ENCODE measurements around the gene VAMP2. TPM values are rescaled to one million over a fixed set of nuclear protein-coding genes. Genes with fewer than 3 reads are reported as not detected.

VAMP2 gene
- total RNA-seq, 2 experiments from 2014 or later: 26.3 to 26.6 TPM

- POLR2A ChIA-PET: interaction anchor here (0.8 to 2.4 kb wide), 7 partner anchors 12 to 36 kb away, joined by 3 to 11 read pairs (median 6); partner anchors contain the start of gene HES7
- CTCF ChIA-PET: interaction anchor here (1.0 to 3.3 kb wide), 8 partner anchors 11 to 72 kb away, joined by 3 to 17 read pairs (median 4); no protein-coding TSS in a partner anchor
Observed at GRCh38 chr17:8151641-8152111, 11.1 kb downstream of the VAMP2 start.

GRCh38 chr17:8151120-8151640 is 11.6 kb downstream of the VAMP2 start:
- CTCF ChIA-PET: interaction anchor here (1.0 to 2.8 kb wide), 7 partner anchors 10 to 77 kb away, joined by 3 to 16 read pairs (median 3); no protein-coding TSS in a partner anchor
- POLR2A ChIA-PET: interaction anchor here (0.8 to 1.7 kb wide), 4 partner anchors 12 to 32 kb away, joined by 4 to 9 read pairs (median 5); no protein-coding TSS in a partner anchor

DNA sequence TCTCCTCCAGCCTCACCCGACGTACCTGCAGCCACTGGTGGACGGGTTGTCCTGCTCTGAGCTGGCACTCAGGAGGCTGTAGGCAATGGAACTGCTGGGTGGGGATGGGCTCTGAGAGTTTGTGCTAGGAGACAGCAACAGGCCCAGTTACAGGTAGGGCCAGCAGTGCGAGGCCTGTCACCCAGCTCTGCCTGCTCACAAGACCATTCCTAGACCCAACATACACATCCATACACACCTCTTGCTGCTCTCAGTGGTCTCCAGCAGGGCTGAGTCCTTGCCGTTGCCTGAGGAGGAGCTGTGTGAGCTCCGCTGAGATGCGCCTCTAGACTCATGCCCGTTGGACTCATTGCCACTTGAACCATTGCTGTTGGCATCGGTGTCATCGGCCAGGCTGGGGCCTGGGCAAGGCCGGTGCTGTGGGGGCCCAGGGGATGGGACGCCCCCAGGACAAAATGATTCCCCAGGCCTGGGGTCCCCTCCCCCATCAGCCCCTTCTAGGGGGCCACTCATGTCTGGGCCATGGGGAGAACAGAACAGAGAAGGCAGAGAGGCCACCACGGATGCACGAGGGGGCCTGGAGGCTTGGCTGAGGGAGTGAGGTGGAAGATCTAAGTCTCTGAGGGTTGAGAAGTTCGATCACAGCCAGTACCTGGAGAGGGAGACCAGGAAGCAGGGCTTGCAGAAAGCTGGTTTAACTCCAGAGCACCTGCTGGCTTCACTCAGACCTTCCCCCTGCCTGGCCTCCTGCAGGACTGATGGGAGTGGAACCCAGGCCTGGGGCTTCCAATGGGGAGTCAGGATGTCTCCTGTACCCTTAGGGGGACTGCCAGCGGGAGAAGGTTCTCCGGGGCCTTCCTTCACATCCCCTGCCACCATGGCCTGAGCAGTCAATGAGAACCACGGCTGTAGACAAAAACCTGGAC is 12.3 kb downstream of the VAMP2 start:
- CTCF ChIA-PET: interaction anchor here (0.7 to 2.8 kb wide), 9 partner anchors 9 to 76 kb away, joined by 3 to 16 read pairs (median 3); no protein-coding TSS in a partner anchor
- POLR2A ChIA-PET: interaction anchor here (0.8 to 1.7 kb wide), 4 partner anchors 11 to 31 kb away, joined by 4 to 9 read pairs (median 5); no protein-coding TSS in a partner anchor

GRCh38 chr17:8149419-8150193 is 13.1 kb downstream of the VAMP2 start:
- CTCF ChIA-PET: interaction anchor here (0.7 to 2.8 kb wide), 5 partner anchors 9 to 37 kb away, joined by 3 to 16 read pairs (median 4); no protein-coding TSS in a partner anchor
- POLR2A ChIA-PET: no interaction called here

DNA sequence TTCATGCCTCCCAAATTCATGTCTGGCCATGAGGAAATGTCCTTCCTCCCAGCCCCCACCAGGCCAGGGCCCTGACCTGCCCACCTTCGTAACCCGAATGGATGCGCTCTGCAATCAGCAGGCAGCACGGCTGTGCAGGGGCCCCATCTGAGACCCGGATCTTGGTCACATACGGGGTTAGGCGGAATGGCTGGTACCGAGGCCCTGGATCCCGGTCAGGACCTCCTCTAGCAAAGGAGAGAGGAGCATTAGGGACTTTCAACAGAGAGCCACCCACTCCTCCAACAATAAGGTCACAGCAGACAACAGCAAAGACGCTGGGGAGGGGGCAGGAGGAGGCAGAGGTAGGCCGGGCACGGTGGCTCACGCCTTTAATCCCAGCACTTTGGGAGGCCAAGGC is 14.2 kb downstream of the VAMP2 start:
- ChIA-PET POLR2A (interaction anchor here (1.0 kb wide), 1 partner anchor 9 kb away, joined by 4 read pairs; no protein-coding TSS in a partner anchor), CTCF (interaction anchor here (1.6 kb wide), 2 partner anchors 10 to 12 kb away, joined by 4 read pairs; no protein-coding TSS in a partner anchor)

GRCh38 chr17:8147805-8148404 is 14.8 kb downstream of the VAMP2 start:
- ChIA-PET CTCF (interaction anchor here (1.6 kb wide), 2 partner anchors 9 to 13 kb away, joined by 4 read pairs; no protein-coding TSS in a partner anchor), POLR2A (interaction anchor here (1.0 kb wide), 1 partner anchor 8 kb away, joined by 4 read pairs; no protein-coding TSS in a partner anchor)

GRCh38 chr17:8147141-8147804 is 15.5 kb downstream of the VAMP2 start:
- CTCF ChIA-PET: interaction anchor here (1.6 kb wide), 1 partner anchor 8 kb away, joined by 4 read pairs; no protein-coding TSS in a partner anchor
- POLR2A ChIA-PET: no interaction called here

- CTCF ChIA-PET: interaction anchor here (1.5 kb wide), 1 partner anchor 12 kb away, joined by 3 read pairs; no protein-coding TSS in a partner anchor
- POLR2A ChIA-PET: no interaction called here
Observed at GRCh38 chr17:8146381-8147140, 16.2 kb downstream of the VAMP2 start.

DNA sequence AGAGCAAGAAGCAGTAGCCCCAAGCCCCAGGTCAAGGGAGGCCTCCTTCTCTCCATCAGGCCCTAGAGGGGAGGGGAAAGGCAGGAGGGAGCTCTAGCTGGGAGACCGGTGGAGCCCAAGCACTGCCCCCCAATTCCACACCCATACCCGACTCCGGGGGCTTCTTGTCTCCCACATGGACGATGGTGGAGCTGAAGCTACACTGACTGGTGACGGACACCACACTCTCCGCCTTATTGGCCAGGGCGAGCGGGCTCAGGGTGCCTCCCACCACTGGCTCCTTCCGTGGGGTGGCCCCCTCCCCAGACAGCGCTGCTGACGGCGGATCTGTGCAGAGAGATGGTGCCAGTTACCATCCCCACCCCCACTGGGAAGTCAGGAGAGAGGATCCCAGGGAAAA is 16.9 kb downstream of the VAMP2 start:
- POLR2A ChIA-PET: interaction anchor here (0.7 kb wide), 1 partner anchor 8 kb away, joined by 3 read pairs; no protein-coding TSS in a partner anchor
- CTCF ChIA-PET: interaction anchor here (0.6 to 1.5 kb wide), 2 partner anchors 12 to 43 kb away, joined by 3 read pairs; no protein-coding TSS in a partner anchor

GRCh38 chr17:8144401-8145231 is 18.1 kb downstream of the VAMP2 start:
- ChIA-PET CTCF (interaction anchor here (0.8 to 1.5 kb wide), 3 partner anchors 12 to 222 kb away, joined by 3 to 4 read pairs (median 4); no protein-coding TSS in a partner anchor), POLR2A (no interaction called here)

DNA sequence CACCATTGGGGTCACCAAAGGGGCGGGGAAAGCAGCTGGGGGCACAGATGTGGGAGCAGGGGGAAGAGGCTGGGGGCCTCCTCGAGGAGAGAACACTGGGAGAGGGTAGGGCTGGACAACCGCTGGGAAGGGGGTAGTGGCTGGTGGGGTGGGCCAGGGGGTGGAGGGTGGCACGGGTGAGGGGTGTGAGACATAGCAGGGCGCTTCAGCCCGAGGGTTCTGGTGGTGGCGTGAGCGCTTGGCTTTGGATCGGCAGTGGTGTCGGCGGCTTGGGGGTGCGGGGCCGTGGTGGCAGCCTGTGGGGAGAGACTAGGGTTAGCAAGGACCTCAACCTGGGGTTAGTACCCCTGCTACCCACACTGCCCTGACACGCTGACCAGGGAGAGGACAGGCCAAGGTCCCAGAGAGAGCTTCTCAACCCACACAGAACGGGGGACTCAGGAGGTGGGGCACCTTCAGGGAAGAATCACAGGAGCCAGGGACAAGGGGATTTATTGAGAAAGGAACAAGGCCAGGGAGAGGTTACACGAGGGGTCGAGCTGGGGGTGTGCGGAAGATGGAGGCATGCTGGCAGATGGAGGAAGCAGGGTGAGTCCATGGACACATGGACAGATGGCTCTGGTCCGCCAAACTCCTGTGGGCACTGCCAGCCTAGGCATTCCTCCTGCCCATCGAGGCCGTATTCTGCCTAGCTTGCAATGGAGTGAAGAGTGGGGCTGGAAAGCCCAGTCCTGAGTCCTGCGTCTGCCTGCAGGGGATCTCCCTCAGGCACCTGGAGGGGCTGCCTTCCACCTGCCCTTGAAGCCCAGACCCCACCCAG is 19.0 kb downstream of the VAMP2 start:
- ChIA-PET POLR2A (no interaction called here), CTCF (interaction anchor here (1.2 kb wide), 1 partner anchor 12 kb away, joined by 4 read pairs; no protein-coding TSS in a partner anchor)

GRCh38 chr17:8142887-8143580 is 19.7 kb downstream of the VAMP2 start:
- CTCF ChIA-PET: interaction anchor here (0.6 to 1.2 kb wide), 2 partner anchors 11 kb away, joined by 3 to 4 read pairs; no protein-coding TSS in a partner anchor
- POLR2A ChIA-PET: no interaction called here

DNA sequence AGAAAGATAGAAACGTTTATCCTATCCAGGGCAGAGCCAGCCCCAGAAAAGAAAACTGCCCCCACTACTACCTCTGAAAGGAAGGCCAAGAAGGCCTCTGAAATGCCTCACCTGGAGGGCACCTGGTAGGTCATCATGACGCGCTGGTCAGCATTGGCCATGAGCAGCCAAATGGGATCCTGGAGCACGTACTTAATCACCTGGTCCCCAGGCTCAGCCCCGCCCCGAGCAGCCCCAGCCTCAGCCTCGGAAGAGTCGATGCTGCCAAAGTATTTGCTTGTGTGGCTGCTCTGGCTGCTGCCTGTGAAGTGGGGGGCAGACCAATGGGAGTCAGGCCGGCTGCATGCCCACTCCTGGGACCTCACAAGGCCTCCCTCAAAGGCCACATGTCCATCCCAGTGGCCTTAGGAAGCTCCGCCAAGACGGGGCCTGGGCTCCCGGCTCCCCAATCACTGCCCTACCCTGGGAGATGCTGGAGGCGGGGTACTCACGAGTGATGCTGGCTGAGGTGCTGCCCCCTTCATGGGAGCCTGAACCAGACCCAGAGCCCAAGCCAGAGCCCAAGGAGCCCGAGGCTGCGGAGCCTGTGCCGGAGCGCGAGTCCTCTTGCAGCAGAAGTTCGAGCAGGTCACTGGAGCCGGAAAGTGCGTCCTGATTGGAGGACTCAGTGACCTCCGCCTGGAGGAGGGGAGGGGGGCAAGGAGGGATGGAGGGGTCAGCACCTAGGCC is 20.4 kb downstream of the VAMP2 start:
- POLR2A ChIA-PET: no interaction called here
- CTCF ChIA-PET: no interaction called here

GRCh38 chr17:8141741-8142140 is 21.0 kb downstream of the VAMP2 start:
- POLR2A ChIA-PET: no interaction called here

More at GRCh38 chr17:8141741-8142140, 21.0 kb downstream of the VAMP2 start:
- CTCF ChIA-PET: interaction anchor here (1.1 kb wide), 1 partner anchor 8 kb away, joined by 3 read pairs; no protein-coding TSS in a partner anchor

All from activated CD8-positive, alpha-beta memory T cell treated with anti-CD3 and anti-CD28 coated beads for 36 hours (primary cell).